Activated naive CD8-positive, alpha-beta T cell treated with anti-CD3 and anti-CD28 coated beads, Interleukin-2, amount 50 U/mL, for 24 hours (primary cell): ENCODE data around the gene IL1RAPL1.

Experiments
- ATAC-seq: fragments of 150-1000 bp; cut with Tn5 transposase; one replicate; pipeline ENCODE4 v1.10.0; 2021
- DNase-seq: peaks from one replicate; pipeline ENCODE4 v3.0.0; 2021
- H3K27ac Mint-ChIP-seq: one replicate; pipeline ENCODE4 v1.8.0; 2021; ENCODE audit warnings: mild to moderate bottlenecking, mixed read lengths
- H3K27me3 Mint-ChIP-seq: one replicate; pipeline ENCODE4 v1.8.0; 2021; ENCODE audit warnings: mixed read lengths
- H3K36me3 Mint-ChIP-seq: one replicate; pipeline ENCODE4 v1.8.0; 2021; ENCODE audit warnings: low read depth, mixed read lengths
- H3K4me1 Mint-ChIP-seq: one replicate; pipeline ENCODE4 v1.8.0; 2021; ENCODE audit warnings: mixed read lengths
- H3K4me3 Mint-ChIP-seq: one replicate; pipeline ENCODE4 v1.8.0; 2021; ENCODE audit warnings: mild to moderate bottlenecking, moderate library complexity, mixed read lengths
- H3K9me3 Mint-ChIP-seq: one replicate; pipeline ENCODE4 v1.8.0; 2021; ENCODE audit warnings: mixed read lengths

Gene IL1RAPL1

GRCh38 chrX:29478336-29479069 lies 891.3 kb downstream of the IL1RAPL1 start:
- no peak overlapping the region for H3K27ac Mint-ChIP-seq
- H3K27me3 Mint-ChIP-seq, result no peaks in the 10 kb centered on the region
- H3K36me3 Mint-ChIP-seq, result no peaks in the 10 kb centered on the region
- DNase-seq (no peak), ATAC-seq (no peak)
- no peak overlapping the region for H3K4me3 Mint-ChIP-seq
- H3K4me1 Mint-ChIP-seq, result no peaks in the 10 kb centered on the region
- no peaks in the 10 kb centered on the region for H3K9me3 Mint-ChIP-seq

DNA sequence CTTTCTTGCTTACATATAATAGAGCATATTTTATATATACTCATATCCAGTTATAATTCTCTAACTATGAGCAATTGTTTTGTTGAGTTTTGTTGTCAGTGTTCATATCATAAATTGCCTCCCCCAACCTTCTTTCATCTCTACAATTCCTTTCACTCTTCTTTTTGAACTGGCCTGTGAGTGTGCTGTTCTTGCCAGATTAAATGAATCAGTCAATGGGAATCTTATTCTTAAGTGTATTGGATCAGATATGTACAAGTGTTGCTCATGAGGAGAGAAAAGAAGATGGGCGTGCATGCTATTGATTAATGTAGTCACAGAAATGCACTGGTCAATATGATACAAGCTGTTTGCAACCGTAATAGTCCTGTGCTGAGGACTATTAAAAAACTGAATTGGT lies 900.0 kb downstream of the IL1RAPL1 start:
- Mint-ChIP-seq H3K4me1 (no peaks in the 10 kb centered on the region), H3K27ac (no peak overlapping the region), H3K4me3 (no peak overlapping the region), H3K9me3 (no peaks in the 10 kb centered on the region), H3K27me3 (no peaks in the 10 kb centered on the region), H3K36me3 (no peaks in the 10 kb centered on the region)
- no peak for DNase-seq
- no peak for ATAC-seq

DNA sequence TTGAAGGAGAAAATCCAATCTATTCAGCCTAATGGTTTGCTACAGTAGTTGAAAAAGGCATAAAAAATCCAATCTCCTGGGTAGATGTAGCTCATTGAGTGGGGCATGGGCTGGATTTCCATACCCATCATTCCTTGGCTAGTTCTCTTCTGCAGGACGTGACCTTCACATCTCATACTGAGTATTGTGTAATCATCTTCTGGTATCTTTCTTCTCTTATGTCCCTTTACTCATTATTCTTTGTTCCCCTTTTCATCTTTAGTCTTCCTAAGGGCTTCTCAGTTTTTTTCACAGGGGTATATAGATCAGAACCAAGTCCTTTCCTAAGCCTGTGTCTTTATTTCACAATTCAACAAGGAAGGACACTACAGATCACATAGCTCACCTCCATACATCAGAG lies 900.5 kb downstream of the IL1RAPL1 start:
- Mint-ChIP-seq H3K4me3 (no peak overlapping the region), H3K27ac (no peak overlapping the region), H3K9me3 (no peaks in the 10 kb centered on the region), H3K36me3 (no peaks in the 10 kb centered on the region), H3K27me3 (no peaks in the 10 kb centered on the region), H3K4me1 (no peaks in the 10 kb centered on the region)
- DNase-seq, result no peak
- no peak for ATAC-seq

DNA sequence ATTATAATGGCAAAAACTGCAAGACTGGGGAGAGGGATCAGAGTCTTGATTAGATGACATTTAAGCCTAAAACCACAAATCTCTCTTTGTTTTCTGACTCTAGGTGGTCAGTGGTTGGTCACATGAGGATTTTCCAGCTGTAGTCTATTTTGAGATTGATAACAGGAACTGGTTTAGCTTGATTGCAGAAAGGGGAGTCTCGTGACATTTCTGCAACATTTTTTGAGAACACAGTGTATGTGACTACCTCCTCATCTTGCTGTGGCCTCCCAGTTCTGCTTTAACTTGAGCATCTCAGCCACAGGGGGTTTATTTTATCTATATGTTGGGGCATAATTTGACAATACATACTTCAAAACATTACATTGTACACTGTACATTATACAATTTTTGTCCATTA lies 901.7 kb downstream of the IL1RAPL1 start:
- no peaks in the 10 kb centered on the region for H3K36me3 Mint-ChIP-seq
- ATAC-seq (no peak), DNase-seq (no peak)
- H3K27me3 Mint-ChIP-seq, result no peaks in the 10 kb centered on the region
- no peaks in the 10 kb centered on the region for H3K9me3 Mint-ChIP-seq
- H3K4me1 Mint-ChIP-seq, result no peaks in the 10 kb centered on the region
- H3K27ac Mint-ChIP-seq, result no peak overlapping the region
- no peak overlapping the region for H3K4me3 Mint-ChIP-seq

DNA sequence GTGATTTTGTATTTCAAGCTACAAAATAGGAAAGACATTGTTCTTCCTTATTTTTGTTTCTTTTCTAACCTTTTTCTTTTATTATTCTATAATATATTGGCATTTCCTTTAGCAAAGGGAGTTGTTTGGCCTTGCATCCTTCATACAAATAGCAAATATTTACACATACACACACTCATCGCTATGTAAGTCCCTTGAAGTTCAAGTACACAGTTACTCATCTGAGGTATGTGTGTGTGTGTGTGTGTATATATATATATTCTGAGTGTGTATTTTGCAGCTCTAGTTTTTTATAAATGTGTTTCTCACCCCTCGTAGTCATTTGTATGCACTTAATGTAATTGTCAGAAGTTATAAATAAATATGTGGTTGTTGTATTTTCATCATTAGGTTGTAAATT lies 903.4 kb downstream of the IL1RAPL1 start:
- ATAC-seq (no peak), DNase-seq (no peak)
- no peaks in the 10 kb centered on the region for H3K4me1 Mint-ChIP-seq
- no peak overlapping the region for H3K27ac Mint-ChIP-seq
- H3K36me3 Mint-ChIP-seq, result no peaks in the 10 kb centered on the region
- no peaks in the 10 kb centered on the region for H3K9me3 Mint-ChIP-seq
- no peaks in the 10 kb centered on the region for H3K27me3 Mint-ChIP-seq
- no peak overlapping the region for H3K4me3 Mint-ChIP-seq

DNA sequence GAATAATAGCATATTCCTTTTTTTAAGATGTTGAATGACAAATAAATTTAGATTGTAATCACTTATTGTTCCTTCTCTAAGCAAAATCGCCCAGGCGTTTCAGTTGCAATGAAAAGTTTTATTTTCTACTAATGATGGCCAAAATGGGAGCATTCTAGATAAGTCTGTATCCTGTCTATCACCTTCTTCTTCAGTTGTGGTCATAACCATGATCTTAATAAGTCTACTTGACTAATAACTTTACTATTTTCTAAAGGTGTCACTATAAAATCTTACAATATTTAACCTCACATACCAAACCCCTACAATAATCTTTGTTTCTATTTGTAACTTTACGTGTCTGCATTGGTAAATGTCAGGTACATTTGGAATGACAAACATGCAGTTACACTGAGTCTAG lies 904.4 kb downstream of the IL1RAPL1 start:
- ATAC-seq, result no peak
- Mint-ChIP-seq H3K9me3 (no peaks in the 10 kb centered on the region), H3K4me3 (no peak overlapping the region), H3K36me3 (no peaks in the 10 kb centered on the region), H3K4me1 (no peaks in the 10 kb centered on the region), H3K27ac (no peak overlapping the region), H3K27me3 (no peaks in the 10 kb centered on the region)
- no peak for DNase-seq

- Mint-ChIP-seq H3K36me3 (no peaks in the 10 kb centered on the region), H3K27me3 (no peaks in the 10 kb centered on the region), H3K4me1 (no peaks in the 10 kb centered on the region), H3K27ac (no peak overlapping the region), H3K9me3 (no peaks in the 10 kb centered on the region), H3K4me3 (no peak overlapping the region)
- DNase-seq (no peak), ATAC-seq (no peak)
These were observed 909.5 kb downstream of the IL1RAPL1 start for GRCh38 chrX:29496636-29497180.

DNA sequence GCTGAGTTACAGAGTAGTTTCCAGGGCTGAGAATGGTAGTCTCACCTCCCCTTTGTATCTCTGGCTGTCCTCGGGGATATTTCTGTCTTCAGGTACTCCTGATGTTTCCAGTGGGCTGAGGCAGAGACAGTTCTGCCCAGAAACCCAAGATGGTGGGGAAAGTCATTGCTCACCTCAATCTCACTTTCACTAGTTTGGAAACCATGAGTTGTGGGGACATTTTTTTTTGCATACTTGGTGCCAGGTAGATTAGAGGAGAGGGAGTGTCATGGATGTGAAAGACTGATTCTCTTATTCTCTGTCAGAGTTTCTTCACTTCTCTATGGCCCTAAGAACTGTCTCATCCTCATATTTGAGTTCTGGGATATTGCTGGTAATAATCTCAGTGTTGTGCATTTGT lies 919.5 kb downstream of the IL1RAPL1 start:
- no peaks in the 10 kb centered on the region for H3K27me3 Mint-ChIP-seq

DNA sequence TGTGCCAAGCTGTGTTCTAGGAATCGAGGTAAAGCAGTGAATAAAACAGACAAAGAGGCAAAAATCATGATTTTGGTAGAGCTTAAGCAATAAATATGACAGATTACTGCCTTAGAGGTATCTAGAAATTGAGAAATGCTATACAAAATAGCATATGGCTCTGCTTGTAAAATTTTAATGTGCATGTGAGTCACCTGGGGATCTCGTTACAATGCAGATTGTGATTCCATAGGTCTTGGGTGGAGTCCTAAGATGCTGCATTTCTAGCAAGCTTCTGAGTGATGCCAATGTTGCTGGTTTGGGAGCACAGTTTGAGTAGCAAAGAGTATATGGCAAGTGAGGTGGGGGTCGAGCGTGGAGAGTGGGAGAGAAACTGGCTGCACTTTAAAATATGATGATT lies 930.9 kb downstream of the IL1RAPL1 start:
- Mint-ChIP-seq H3K4me1 (no peaks in the 10 kb centered on the region), H3K4me3 (no peak overlapping the region), H3K27ac (no peak overlapping the region), H3K27me3 (no peaks in the 10 kb centered on the region), H3K9me3 (no peaks in the 10 kb centered on the region), H3K36me3 (no peaks in the 10 kb centered on the region)
- DNase-seq (no peak), ATAC-seq (no peak)

More for the DNA sequence above, 919.5 kb downstream of the IL1RAPL1 start:
- Mint-ChIP-seq H3K36me3 (no peaks in the 10 kb centered on the region), H3K27ac (no peak overlapping the region), H3K4me3 (no peak overlapping the region), H3K4me1 (no peaks in the 10 kb centered on the region), H3K9me3 (no peaks in the 10 kb centered on the region)
- ATAC-seq (no peak), DNase-seq (no peak)

GRCh38 chrX:29528281-29528680 lies 941.0 kb downstream of the IL1RAPL1 start:
- DNase-seq, result no peak
- no peaks in the 10 kb centered on the region for H3K9me3 Mint-ChIP-seq
- ATAC-seq, result no peak
- H3K27me3 Mint-ChIP-seq, result no peaks in the 10 kb centered on the region
- no peak overlapping the region for H3K27ac Mint-ChIP-seq
- H3K4me3 Mint-ChIP-seq, result no peak overlapping the region
- no peaks in the 10 kb centered on the region for H3K4me1 Mint-ChIP-seq
- H3K36me3 Mint-ChIP-seq, result no peaks in the 10 kb centered on the region

- DNase-seq (no peak), ATAC-seq (no peak)
- Mint-ChIP-seq H3K27me3 (no peaks in the 10 kb centered on the region), H3K4me3 (no peak overlapping the region), H3K9me3 (no peaks in the 10 kb centered on the region), H3K36me3 (no peaks in the 10 kb centered on the region), H3K27ac (no peak overlapping the region), H3K4me1 (no peaks in the 10 kb centered on the region)
These were observed 943.3 kb downstream of the IL1RAPL1 start for GRCh38 chrX:29530501-29530900.

DNA sequence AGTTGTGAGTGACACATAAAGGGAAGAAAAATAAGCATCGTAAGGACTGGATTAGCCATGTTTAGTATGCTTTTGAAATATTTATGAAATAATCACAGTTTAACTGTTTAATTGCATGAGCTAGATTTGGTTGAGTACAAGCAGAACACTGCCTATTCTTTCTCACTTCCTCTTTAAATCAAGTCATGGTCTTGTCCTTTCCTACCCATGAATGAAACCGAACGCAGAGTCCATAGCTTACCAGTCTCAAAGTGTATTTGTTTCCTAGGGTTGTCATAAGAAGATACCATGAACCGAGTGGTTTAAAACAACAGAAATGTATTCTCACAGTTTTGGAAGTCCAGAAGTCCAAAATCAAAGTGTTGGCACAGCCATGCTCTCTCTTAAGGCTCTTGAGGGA lies 944.1 kb downstream of the IL1RAPL1 start:
- ATAC-seq (no peak), DNase-seq (no peak)
- Mint-ChIP-seq H3K9me3 (no peaks in the 10 kb centered on the region), H3K4me3 (no peak overlapping the region), H3K4me1 (no peaks in the 10 kb centered on the region), H3K27ac (no peak overlapping the region), H3K27me3 (no peaks in the 10 kb centered on the region), H3K36me3 (no peaks in the 10 kb centered on the region)

GRCh38 chrX:29535212-29536162 lies 948.2 kb downstream of the IL1RAPL1 start:
- Mint-ChIP-seq H3K4me1 (no peaks in the 10 kb centered on the region), H3K4me3 (no peak overlapping the region), H3K9me3 (no peaks in the 10 kb centered on the region), H3K27ac (no peak overlapping the region), H3K27me3 (no peaks in the 10 kb centered on the region), H3K36me3 (no peaks in the 10 kb centered on the region)
- DNase-seq, result no peak
- no peak for ATAC-seq

DNA sequence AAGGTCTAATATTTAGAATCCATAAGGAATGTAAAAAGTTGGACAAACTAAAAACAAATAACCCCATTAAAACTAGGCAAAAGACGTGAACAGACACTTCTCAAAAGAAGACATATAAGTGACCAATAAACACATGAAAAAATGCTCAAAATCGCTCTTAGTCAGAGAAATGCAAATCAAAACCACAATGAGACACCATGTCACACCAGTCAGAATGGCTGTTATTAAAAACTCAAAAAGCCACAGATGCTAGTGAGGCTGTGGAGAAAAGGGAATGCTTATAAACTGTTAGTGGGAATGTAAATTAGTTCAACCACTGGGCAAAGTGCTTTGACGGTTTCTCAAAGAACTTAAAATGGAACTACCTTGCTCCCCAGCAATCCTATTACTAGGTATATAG lies 953.8 kb downstream of the IL1RAPL1 start:
- H3K27ac Mint-ChIP-seq, result no peak overlapping the region
- H3K4me3 Mint-ChIP-seq, result no peak overlapping the region
- H3K9me3 Mint-ChIP-seq, result no peaks in the 10 kb centered on the region
- DNase-seq (no peak), ATAC-seq (no peak)
- H3K27me3 Mint-ChIP-seq, result no peaks in the 10 kb centered on the region
- H3K4me1 Mint-ChIP-seq, result no peaks in the 10 kb centered on the region
- H3K36me3 Mint-ChIP-seq, result no peaks in the 10 kb centered on the region

DNA sequence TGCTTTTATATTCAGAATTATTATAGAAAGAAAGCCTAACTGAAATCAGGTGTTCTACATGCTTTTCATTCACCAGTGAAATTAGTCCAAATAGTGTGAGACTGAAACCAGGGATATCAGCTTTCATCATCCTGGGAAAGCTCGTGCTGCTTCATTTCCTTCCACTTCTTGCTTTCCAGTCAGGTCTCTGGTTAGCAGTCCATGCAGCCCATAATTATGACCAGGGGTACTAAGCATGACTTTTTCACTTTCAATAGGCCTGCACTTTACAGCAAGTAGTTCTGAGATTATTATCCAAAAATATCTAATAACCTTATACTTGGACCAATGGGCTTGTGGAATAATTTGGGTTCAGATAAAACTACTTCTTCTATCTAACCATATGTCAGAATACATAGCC lies 954.9 kb downstream of the IL1RAPL1 start:
- ATAC-seq (no peak), DNase-seq (no peak)
- Mint-ChIP-seq H3K27ac (no peak overlapping the region), H3K4me1 (no peaks in the 10 kb centered on the region), H3K36me3 (no peaks in the 10 kb centered on the region), H3K9me3 (no peaks in the 10 kb centered on the region), H3K27me3 (no peaks in the 10 kb centered on the region), H3K4me3 (no peak overlapping the region)
